Measurements from ENCODE around the gene LYSET.
A peak's percentile ranks its signal among the peaks of the same experiment; 100 is the strongest.
"Not testable (repeated sequence)": the region's sequence is repeated elsewhere in the genome, so short reads cannot be mapped to it uniquely, and the experiment has no call there.

LYSET gene, protein sequence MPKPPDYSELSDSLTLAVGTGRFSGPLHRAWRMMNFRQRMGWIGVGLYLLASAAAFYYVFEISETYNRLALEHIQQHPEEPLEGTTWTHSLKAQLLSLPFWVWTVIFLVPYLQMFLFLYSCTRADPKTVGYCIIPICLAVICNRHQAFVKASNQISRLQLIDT

DNA sequence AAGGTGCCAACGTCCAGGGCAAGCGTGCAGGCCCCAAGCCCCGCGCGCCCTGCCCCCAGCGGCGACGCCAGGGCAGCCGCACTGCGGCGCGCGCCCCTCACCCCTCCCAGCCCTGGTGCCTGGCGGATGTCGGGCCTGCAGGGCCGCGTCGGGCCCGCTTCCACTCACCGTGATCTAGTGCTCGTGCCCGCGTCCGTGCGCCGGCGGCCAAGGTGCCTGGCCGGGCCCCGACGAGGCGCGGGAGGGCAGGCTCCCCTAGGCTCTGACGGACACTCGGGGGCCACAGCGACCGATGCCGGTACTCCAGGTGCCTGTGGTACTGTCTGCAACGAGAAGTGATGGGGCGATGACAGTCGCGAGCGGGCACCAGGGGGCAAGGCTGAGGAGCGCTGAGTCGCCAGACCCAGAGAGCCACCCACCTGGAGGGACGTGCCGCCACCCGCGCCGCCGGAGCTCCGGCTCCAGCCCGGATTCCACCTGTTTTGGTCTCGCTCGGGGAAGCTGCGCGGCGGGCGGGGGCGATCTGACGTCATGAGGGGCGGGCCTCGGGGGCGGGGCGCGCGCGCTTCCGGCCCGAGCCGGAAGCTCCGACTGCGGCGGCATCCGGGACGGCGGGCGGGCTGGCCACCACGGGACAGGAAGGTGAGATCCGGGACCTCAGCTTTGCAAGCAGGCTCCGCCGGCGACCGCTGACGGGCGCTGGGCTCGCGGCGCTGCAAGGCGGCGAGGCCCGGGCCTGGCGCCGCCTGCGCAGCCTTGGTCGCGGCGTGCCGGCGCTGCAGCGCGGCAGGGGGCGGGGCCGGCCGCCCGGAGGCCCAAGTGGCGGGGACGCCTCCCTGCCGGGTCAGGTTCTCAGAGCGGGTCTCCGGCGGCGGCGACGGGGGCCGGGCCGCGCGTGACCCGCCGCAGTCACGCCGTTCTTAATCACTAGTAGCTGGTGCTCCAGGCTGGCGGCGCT lies at the start of gene LYSET, which contains the start of gene MOAP1:
Gene LYSET (plus strand): TSS at position 927 of the 958 bp plus-strand sequence. CDS start 89 bp downstream, outside the sequence.
Gene MOAP1 (minus strand): TSS at position 507 of the 958 bp plus-strand sequence. CDS start 655 bp downstream, outside the sequence.
- peak; percentile 51 for DNase-seq

DNA sequence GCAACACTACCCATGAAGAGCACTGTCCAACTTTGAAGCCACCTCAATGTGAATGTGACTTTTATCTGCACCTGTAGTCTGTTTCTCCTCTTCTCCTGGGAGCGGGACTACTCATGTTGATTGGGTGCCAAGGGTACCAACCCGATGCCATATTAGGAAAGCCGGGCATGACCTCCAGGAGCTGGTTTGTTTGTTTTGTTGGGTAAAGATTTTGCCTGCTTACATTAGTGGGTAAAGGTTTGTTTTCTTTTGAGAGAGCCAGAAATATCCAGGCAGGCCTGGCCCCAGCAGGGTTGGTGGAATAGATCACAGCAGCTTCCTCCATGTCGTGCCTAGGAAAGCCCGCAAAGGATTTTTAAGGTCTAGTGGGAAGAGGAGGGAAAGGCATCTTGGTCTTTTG lies 49.7 kb upstream of the LYSET start:
- DNase-seq = no peak

- DNase-seq = no peak
These were observed 49.1 kb upstream of the LYSET start for GRCh38 chr14:93136009-93136408.

DNA sequence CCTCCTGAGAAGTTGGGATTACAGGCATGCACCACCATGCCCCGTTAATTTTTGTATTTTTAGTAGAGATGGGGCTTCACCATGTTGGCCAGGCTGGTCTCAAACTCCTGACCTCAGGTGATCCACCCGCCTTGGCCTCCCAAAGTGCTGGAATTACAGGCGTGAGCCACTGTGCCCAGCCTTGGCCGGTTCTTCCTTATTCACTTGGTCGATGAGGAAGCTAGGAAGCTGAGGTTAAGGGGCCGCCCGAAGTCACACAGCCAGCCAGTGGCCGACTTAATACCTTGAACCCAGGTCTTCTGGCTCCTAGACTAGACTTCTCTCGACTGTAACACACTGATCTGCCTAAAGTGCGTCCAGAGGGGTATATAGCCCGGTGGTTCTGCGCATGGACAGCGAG lies 48.6 kb upstream of the LYSET start:
- DNase-seq = not testable (repeated sequence)

- no peak for DNase-seq
These were observed 47.3 kb upstream of the LYSET start for GRCh38 chr14:93137864-93138263.

DNA sequence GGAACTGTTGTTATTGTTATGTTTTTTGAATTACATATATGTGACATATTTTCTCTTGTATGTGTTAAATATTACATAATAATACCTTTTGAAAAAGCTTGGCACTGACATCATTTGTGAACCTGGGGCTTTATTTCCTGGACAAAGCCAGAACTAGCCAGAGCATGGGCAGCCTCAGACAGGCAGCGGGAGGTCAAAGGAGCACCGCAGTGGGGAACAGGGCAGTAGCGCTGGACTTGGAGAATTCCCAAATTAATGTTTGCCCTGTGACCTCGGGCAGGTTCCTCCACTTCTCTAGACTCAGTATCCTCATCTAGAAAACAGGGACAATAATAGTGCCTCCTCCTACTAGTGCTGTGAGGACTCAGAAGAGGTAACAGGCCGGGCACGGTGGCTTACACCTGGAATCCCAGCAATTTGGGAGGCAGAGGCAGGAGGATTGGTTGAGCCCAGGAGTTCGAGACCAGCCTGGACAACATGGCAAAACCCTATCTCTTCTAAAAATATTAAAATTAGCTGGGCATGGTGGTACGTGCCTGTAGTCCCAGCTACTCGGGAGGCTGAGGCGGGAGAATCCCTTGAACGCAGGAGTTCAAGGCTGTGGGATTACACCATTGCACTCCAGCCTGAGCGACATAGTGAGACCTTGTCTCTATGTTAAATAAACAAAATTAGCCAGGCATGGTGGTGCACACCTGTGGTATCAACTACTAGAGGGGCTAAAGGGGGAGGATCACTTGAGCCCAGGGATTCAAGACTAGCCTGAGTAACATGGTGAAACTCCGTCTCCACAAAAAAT lies 42.1 kb upstream of the LYSET start:
- DNase-seq = no peak

DNA sequence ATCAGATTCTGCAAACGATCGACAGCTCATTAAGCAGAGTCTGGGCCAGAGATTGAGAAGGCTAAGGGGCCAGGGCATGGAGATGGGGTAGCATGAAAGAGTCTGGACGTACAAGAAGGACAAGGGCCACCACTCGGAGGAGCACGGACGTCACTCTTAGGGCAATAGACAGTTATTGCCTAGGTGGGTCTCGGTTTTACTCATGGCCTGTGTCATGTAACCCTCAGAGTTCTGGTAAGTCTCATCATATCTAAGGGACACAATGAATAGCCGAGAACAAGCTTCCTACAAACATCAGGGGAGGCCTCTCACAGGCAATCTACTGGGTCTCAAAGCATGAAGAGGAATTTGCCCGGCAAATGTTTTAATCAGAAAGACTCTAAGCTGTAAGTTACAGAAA lies 39.0 kb upstream of the LYSET start:
- DNase-seq = no peak

DNA sequence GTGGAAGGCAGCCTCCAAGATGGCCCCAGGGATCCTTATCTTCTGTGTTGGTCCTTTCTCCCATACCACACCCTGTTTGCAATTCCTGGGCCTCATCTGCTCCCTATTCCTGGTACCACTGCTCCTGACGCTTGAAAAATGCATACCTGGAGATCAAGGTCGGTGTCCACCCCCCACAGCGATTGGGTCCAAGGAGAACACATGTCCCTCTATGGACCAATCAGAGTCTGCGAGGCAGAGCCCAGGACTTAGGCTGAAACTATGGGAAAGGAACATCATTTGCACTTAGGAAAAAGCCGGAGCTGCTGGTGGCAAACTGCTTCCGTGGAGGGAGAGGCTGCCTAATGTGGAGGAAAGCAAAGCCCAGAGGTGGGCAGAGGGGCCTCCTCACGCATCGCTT lies 36.1 kb upstream of the LYSET start:
- DNase-seq = no peak

GRCh38 chr14:93150227-93151208 lies 34.6 kb upstream of the LYSET start:
- no peak for DNase-seq

DNA sequence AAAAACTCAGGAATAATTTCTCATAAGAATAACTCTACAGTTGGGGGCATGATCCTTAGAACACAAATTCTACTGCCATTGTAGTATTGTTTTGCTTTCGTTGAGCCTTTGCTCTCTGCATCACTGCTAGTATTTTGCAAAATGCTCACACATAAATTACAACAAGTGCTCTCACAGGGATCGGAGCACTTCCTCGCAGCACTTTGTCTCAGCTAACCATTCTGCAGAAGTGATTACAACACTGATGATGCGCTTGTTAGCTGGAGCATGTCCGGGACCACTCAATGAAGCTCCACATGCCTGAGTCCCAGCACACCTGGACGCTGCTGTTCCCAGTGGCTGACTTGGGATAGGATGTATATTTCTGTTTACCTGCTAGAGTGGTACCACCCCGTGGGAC lies 32.0 kb upstream of the LYSET start:
- no peak for DNase-seq

DNA sequence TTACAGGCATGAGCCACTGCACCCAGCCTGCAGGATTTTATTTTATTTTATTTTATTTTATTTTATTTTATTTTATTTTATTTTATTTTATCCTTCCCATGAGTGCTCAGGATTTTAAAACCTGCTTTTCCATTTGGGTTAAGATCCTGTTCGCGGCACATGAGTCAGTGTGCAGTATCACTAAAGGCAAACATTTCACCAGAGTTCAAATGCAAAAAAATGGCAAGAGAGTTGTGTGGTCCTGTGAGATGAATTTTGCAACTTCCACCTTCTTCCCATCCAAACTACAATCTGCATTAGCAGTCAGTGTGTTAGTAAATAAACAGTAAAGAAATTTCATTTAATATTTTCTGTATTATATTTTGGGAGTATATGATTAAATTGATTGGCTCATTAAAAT lies 29.4 kb upstream of the LYSET start:
- DNase-seq = no peak

DNA sequence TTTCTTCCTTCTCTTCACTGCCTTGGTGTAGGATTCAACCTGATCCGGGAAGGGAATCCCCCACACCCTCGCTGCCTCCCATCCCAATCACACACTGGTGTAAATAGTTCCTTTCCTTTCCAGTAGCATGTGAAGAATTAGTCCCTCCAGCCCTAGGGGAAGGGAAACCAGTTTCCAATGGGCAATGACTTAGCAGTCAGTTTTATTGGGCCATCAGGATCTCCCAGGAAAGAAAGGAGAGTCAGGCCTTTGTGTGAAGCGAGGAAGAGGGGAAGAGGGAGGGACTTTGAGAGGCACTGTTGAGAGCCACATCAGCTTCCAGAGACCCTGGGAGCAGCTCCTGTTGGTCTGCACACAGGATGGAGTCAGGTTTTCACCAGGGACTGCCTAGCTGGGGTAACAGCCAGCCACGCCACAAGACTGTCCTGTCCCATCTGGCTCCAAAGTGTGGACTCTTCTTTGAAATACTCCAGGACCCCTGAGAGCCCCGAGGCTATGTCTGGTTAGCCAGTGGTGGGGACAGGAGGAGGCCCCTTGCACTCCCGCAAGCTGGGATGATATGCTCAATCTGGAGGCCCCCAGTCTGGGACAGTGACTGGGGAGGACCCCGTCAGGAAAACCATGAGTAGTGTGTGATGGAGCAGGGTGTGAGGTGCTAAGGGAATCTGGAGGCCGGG lies 28.3 kb upstream of the LYSET start:
- DNase-seq = no peak

- DNase-seq = not testable (repeated sequence)
These were observed 26.8 kb upstream of the LYSET start for GRCh38 chr14:93158349-93158748.

- DNase-seq = not testable (repeated sequence)
These were observed 25.3 kb upstream of the LYSET start for GRCh38 chr14:93159625-93160352.

GRCh38 chr14:93160353-93160801 lies 24.7 kb upstream of the LYSET start:
- no peak for DNase-seq

- no peak for DNase-seq
These were observed 23.6 kb upstream of the LYSET start for GRCh38 chr14:93161411-93161940.

DNA sequence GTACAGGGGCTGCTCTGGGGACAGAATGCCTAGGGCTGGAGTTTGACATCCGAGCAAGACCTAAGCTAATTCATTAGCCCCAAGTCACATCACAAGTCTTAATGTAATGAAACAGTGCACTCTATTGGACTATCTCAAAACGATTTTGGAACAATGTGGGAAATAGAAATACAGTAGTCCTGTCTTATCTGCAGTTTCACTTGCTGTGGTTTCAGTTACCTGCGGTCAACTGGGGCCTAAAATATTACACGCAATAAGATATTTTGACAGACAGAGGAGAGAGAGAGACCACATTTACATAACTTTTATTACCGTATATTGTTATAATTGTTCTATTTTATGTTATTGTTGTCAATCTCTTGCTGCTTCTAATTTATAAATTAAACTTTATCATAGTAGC lies 21.6 kb upstream of the LYSET start:
- no peak for DNase-seq

DNA sequence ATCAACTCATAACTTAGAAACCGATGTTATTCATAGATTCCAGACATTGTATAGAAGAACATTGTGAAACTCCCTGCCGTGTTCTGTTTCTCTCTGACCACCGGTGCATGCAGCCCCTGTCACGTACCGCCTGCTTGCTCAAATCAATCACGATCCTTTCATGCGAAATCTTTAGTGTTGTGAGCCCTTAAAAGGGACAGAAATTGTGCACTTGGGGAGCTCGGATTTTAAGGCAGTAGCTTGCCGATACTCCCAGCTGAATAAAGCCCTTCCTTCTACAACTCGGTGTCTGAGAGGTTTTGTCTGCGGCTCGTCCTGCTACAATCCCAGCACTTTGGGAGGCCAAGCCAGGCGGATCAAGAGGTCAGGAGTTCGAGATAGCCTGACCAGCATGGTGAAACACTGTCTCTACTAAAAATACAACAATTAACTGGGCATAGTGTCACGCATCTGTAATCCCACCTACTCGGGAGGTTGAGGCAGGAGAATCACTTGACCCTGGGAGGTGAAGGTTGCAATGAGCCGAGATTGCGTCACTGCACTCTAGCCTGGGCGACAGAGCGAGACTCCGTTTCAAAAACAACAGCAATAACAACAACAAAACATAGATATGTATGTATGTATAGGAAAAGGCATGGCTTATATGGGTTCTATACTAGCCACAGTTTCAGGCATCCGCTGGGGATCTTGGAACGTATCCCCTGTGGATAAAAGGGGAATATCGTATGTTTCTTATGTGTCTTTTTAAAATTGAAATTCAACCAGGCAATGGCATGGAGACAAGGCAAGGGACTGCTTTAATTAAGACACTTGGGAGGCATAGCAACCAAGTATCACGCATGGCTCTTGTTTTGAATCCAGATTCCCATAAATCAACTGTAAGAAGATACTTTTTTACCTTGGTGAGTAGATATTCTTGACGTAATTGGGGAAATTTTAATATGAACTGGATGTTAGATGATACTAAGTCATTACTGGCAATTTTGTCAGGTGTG lies 19.5 kb upstream of the LYSET start:
- peak; percentile 58 for DNase-seq

DNA sequence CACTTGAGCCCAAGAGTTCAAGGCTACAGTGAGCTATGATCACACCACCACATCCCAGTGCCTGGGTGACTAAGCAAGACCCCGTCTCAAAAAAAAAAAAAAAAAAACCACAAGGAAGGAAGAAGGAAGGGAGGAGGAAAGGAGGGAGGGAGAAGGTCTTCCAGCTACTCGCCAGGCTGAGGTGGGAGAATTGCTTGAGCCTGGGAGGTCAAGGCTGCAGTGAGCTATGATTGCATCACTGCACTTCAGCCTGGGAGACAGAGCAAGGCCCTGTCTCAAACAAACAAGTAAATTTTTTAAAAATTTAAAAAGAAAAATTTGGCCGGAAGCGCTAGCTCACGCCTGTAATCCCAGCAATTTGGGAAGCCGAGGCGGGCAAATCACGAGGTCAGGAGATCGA lies 16.5 kb upstream of the LYSET start:
- not testable (repeated sequence) for DNase-seq

All from kidney glomerular epithelial cell (primary cell).